NCI-H226 (cell line): ENCODE data around the gene APP.
A peak's percentile ranks its signal among the peaks of the same experiment; 100 is the strongest.

Experiments
- DNase-seq: peaks from one replicate; pipeline ENCODE4 v3.0.0-alpha.2; 2015

The APP gene

GRCh38 chr21:25858325-25858724 lies 312.2 kb downstream of the APP start:
- no peak for DNase-seq

- DNase-seq: no peak
These were observed 313.1 kb downstream of the APP start for GRCh38 chr21:25857308-25858074.

GRCh38 chr21:25855576-25855975 lies 315.0 kb downstream of the APP start:
- no peak for DNase-seq

GRCh38 chr21:25850126-25850842 lies 320.3 kb downstream of the APP start:
- no peak for DNase-seq

- DNase-seq: no peak
These were observed 322.3 kb downstream of the APP start for GRCh38 chr21:25848309-25848708.

- no peak for DNase-seq
These were observed 324.8 kb downstream of the APP start for GRCh38 chr21:25845729-25846256.

- no peak for DNase-seq
These were observed 327.6 kb downstream of the APP start for GRCh38 chr21:25842925-25843324.

GRCh38 chr21:25838809-25839208 lies 331.8 kb downstream of the APP start:
- DNase-seq: no peak

GRCh38 chr21:25837533-25838265 lies 332.9 kb downstream of the APP start:
- DNase-seq: peak; percentile 78

- DNase-seq: peak; percentile 45
These were observed 334.2 kb downstream of the APP start for GRCh38 chr21:25836396-25836795.

- DNase-seq: peak; percentile 70
These were observed 336.2 kb downstream of the APP start for GRCh38 chr21:25834381-25834780.

- no peak for DNase-seq
These were observed 339.1 kb downstream of the APP start for GRCh38 chr21:25831300-25831960.
